Duodenal mucosa (tissue), 2 donors: ENCODE results near the gene SNAI1.
"Not testable (repeated sequence)": the region's sequence is repeated elsewhere in the genome, so short reads cannot be mapped to it uniquely, and the experiment has no call there.

ENCODE experiments used
- H3K27ac ChIP-seq: one replicate; pipeline ENCODE4 v1.7.0; 2013; ENCODE audit warnings: low read depth, low read length
- H3K27me3 ChIP-seq, 2 donors: one replicate each; pipeline ENCODE4 v1.7.0; 2013; ENCODE audit warnings: low read length in 2 of 2, control low read depth in 1 of 2; ENCODE audit not compliant: insufficient read depth in 2 of 2, control insufficient read depth in 1 of 2
- H3K36me3 ChIP-seq, 2 donors: one replicate each; pipeline ENCODE4 v1.7.0; 2013; ENCODE audit warnings: low read length in 2 of 2, control low read depth in 1 of 2; ENCODE audit not compliant: insufficient read depth in 2 of 2, control insufficient read depth in 1 of 2
- H3K4me1 ChIP-seq, 2 donors: one replicate each; pipeline ENCODE4 v1.7.0; 2013; ENCODE audit warnings: low read length in 2 of 2, control low read depth in 1 of 2; ENCODE audit not compliant: insufficient read depth in 2 of 2, control insufficient read depth in 1 of 2
- H3K4me3 ChIP-seq, 2 donors: one replicate each; pipeline ENCODE4 v1.7.0; 2013; ENCODE audit warnings: low read length in 2 of 2, low read depth in 1 of 2
- H3K9ac ChIP-seq, 2 donors: one replicate each; pipeline ENCODE4 v1.7.0; 2013; ENCODE audit warnings: low read length in 2 of 2, low read depth in 1 of 2
- H3K9me3 ChIP-seq, 2 donors: one replicate each; pipeline ENCODE4 v1.7.0; 2013; ENCODE audit warnings: low read length in 2 of 2, control low read depth in 1 of 2; ENCODE audit not compliant: control insufficient read depth in 1 of 2

SNAI1 gene

GRCh38 chr20:49985617-49986016 lies 2.8 kb downstream of the SNAI1 start:
- H3K27ac ChIP-seq, result no peak overlapping the region
- peak overlapping the region in 1 of 2 donors; percentile 28 for H3K4me3 ChIP-seq
- no peak overlapping the region for H3K9ac ChIP-seq
- H3K4me1 ChIP-seq, result peaks cover 26 to 39% of the 10 kb centered on the region in 2 donors
- H3K9me3 ChIP-seq, result no peaks in the 10 kb centered on the region
- peaks cover 0 to 14% of the 10 kb centered on the region in 2 donors for H3K27me3 ChIP-seq
- no peaks in the 10 kb centered on the region for H3K36me3 ChIP-seq

DNA sequence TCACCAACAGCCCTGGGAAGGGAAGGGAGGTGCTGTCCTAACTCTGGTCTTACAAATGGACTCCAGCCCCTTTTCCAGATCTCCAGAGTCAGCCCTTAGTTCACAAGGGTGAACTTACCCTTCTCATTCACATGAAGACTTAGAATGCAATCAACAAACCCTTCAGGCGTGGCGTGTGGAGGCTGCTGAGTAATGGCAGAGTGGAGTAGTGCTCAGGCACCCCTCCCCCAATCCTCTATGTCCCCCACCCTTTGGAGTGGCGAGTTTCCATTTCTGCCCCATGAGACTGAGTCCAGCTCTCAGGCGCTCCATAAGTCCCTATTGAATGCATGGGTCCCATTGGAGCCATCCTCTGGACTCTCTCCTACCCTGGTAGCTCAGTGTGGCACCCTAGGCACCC lies 3.3 kb downstream of the SNAI1 start:
- H3K9ac ChIP-seq, result no peak overlapping the region
- H3K27ac ChIP-seq, result no peak overlapping the region
- H3K27me3 ChIP-seq, result peaks cover 0 to 12% of the 10 kb centered on the region in 2 donors
- H3K4me1 ChIP-seq, result peaks cover 26 to 39% of the 10 kb centered on the region in 2 donors
- H3K4me3 ChIP-seq, result peak overlapping the region in 1 of 2 donors; percentile 28
- no peaks in the 10 kb centered on the region for H3K9me3 ChIP-seq
- no peaks in the 10 kb centered on the region for H3K36me3 ChIP-seq

GRCh38 chr20:49987015-49987867 lies 4.5 kb downstream of the SNAI1 start:
- H3K9me3 ChIP-seq, result no peaks in the 10 kb centered on the region
- peak overlapping the region; percentile 23 for H3K27ac ChIP-seq
- peaks cover 20 to 27% of the 10 kb centered on the region in 2 donors for H3K4me1 ChIP-seq
- H3K27me3 ChIP-seq, result no peaks in the 10 kb centered on the region
- no peak overlapping the region for H3K4me3 ChIP-seq
- no peaks in the 10 kb centered on the region for H3K36me3 ChIP-seq
- H3K9ac ChIP-seq, result no peak overlapping the region

DNA sequence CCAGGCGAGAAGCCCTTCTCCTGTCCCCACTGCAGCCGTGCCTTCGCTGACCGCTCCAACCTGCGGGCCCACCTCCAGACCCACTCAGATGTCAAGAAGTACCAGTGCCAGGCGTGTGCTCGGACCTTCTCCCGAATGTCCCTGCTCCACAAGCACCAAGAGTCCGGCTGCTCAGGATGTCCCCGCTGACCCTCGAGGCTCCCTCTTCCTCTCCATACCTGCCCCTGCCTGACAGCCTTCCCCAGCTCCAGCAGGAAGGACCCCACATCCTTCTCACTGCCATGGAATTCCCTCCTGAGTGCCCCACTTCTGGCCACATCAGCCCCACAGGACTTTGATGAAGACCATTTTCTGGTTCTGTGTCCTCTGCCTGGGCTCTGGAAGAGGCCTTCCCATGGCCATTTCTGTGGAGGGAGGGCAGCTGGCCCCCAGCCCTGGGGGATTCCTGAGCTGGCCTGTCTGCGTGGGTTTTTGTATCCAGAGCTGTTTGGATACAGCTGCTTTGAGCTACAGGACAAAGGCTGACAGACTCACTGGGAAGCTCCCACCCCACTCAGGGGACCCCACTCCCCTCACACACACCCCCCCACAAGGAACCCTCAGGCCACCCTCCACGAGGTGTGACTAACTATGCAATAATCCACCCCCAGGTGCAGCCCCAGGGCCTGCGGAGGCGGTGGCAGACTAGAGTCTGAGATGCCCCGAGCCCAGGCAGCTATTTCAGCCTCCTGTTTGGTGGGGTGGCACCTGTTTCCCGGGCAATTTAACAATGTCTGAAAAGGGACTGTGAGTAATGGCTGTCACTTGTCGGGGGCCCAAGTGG lies 5.3 kb downstream of the SNAI1 start:
- H3K4me3 ChIP-seq, result no peak overlapping the region
- H3K4me1 ChIP-seq, result peaks cover 15 to 22% of the 10 kb centered on the region in 2 donors
- H3K9ac ChIP-seq, result no peak overlapping the region
- H3K9me3 ChIP-seq, result no peaks in the 10 kb centered on the region
- no peaks in the 10 kb centered on the region for H3K27me3 ChIP-seq
- H3K36me3 ChIP-seq, result no peaks in the 10 kb centered on the region
- no peak overlapping the region for H3K27ac ChIP-seq

GRCh38 chr20:49989234-49990065 lies 6.7 kb downstream of the SNAI1 start:
- Histone ChIP-seq H3K4me1 (peaks cover 13 to 18% of the 10 kb centered on the region in 2 donors), H3K9me3 (no peaks in the 10 kb centered on the region), H3K27me3 (no peaks in the 10 kb centered on the region), H3K27ac (peak overlapping the region; percentile 66), H3K36me3 (no peaks in the 10 kb centered on the region), H3K9ac (no peak overlapping the region), H3K4me3 (no peak overlapping the region)

DNA sequence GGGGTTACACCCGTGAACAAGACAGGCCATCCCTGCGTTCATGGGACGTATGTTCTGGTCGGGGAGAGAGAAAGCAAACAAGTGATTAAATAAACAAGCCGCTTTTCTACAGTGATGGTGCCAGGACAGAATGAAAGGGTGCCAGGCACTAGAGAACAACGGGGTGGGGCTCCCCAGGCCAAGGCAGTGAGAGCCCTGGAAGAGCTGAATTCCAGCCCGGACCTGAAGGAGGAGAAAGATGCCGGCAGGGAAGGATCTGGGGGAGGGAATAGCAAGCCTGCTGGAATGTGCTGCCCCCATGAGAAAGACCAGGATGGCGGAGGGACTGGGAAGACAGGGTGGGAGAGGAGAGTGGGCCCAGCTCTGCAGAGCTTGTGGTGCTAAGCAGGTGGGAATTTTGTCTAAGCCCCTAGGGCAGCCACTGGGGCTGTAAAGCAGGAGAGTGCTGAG lies 7.5 kb downstream of the SNAI1 start:
- Histone ChIP-seq H3K36me3 (no peaks in the 10 kb centered on the region), H3K9ac (no peak overlapping the region), H3K4me3 (no peak overlapping the region), H3K27me3 (no peaks in the 10 kb centered on the region), H3K27ac (peak overlapping the region; percentile 66), H3K9me3 (no peaks in the 10 kb centered on the region), H3K4me1 (peaks cover 13 to 18% of the 10 kb centered on the region in 2 donors)

GRCh38 chr20:49993301-49993751 lies 10.5 kb downstream of the SNAI1 start:
- Histone ChIP-seq H3K36me3 (no peaks in the 10 kb centered on the region), H3K4me1 (peaks cover 5 to 13% of the 10 kb centered on the region in 2 donors), H3K27ac (no peak overlapping the region), H3K4me3 (no peak overlapping the region), H3K27me3 (no peaks in the 10 kb centered on the region), H3K9ac (no peak overlapping the region), H3K9me3 (no peaks in the 10 kb centered on the region)

DNA sequence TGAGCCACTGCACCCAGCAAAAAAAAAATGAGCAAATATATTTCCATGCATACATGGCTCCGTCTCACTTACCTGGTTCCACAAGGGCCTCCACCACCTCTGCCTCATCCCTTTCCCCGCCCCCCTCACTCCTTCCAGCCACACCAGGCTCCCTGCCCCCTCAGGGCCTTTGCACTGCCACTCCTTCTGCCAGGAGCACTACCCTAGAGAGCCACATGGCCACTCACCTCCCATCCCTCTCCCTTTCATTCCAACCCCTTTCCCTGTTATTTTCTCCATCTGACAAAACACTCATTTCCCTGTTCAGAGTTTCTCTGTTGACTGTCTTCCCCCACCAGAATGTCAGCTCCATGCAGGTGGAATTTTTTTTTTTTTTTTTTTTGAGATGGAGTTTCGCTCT lies 12.8 kb downstream of the SNAI1 start:
- H3K9me3 ChIP-seq, result no peaks in the 10 kb centered on the region
- H3K27ac ChIP-seq, result no peak overlapping the region
- H3K4me3 ChIP-seq, result no peak overlapping the region

DNA sequence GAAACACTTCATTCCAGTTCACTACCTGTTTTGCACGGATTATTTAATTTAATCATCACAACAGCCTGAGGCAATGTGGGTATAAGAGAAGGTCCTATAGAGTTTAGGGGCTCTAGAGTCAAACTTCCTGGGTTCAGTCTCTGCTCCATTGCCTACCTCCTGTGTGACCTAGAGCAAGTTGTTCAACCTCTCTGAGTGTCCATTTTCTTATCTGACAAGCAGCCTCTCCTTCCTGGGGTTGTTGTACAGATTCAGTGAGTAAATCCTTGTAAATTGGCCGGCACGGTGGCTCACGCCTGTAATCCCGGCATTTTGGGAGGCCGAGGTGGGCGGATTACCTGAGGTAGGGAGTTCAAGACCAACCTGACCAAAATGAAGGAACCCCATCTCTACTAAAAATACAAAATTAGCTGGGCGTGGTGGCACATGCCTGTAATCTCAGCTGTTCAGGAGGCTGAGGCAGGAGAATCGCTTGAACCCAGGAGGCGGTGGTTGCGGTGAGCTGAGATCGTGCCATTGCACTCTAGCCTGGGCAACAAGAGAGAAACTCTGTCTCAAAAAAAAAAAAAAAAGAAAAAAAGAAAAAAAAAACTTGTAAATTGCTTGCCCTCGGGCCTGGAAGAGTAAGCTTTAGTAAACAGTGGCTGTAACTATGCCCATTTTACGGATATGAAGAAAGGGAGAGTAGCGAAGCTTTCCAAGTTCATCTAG lies 15.9 kb downstream of the SNAI1 start:
- H3K9ac ChIP-seq, H3K27ac ChIP-seq, H3K27me3 ChIP-seq, H3K9me3 ChIP-seq, H3K36me3 ChIP-seq, H3K4me1 ChIP-seq, H3K4me3 ChIP-seq: not testable (repeated sequence)

More for the DNA sequence above, 12.8 kb downstream of the SNAI1 start:
- peaks cover 0 to 3% of the 10 kb centered on the region in 2 donors for H3K27me3 ChIP-seq
- H3K36me3 ChIP-seq, result no peaks in the 10 kb centered on the region
- no peaks in the 10 kb centered on the region for H3K4me1 ChIP-seq
- no peak overlapping the region for H3K9ac ChIP-seq
